K562 (cell line): ENCODE data around the gene MRM2. TPM values are rescaled to one million over a fixed set of nuclear protein-coding genes. Genes with fewer than 3 reads are reported as not detected.

Experiments used
- CBX3 ChIP-seq, 2 experiments: IDR thresholded peaks; 1 replicate in 1 of 2; 2 replicates in 1 of 2; pipeline ENCODE4 v1.6.1; 2012; ENCODE audit warnings: inconsistent platforms in 2 of 2, low read length in 2 of 2, borderline replicate concordance in 1 of 2, control low read depth in 1 of 2
- CHD2 ChIP-seq: IDR thresholded peaks from 2 replicates; pipeline ENCODE4 v1.6.1; 2011; ENCODE audit warnings: low read depth, low read length
- ILF3 ChIP-seq: fragments of 450-650 bp; IDR thresholded peaks from 2 replicates; pipeline ENCODE4 v1.6.1; 2018; ENCODE audit warnings: antibody characterized with exemption, mild to moderate bottlenecking, moderate library complexity, borderline replicate concordance
- MTA2 ChIP-seq: fragments of 450-650 bp; IDR thresholded peaks from 2 replicates; pipeline ENCODE4 v1.6.1; 2016; ENCODE audit warnings: low read depth
- MTF1 ChIP-seq: fragments of 250-450 bp; sonication (Bioruptor Pico); IDR thresholded peaks from 2 replicates; pipeline ENCODE4 v1.9.0; 2021; ENCODE audit warnings: moderate library complexity, mild to moderate bottlenecking, inconsistent platforms, borderline replicate concordance
- PCBP2 ChIP-seq: fragments of 200-400 bp; formaldehyde crosslinking; IDR thresholded peaks from 2 replicates; pipeline ENCODE4 v1.6.1; 2018; ENCODE audit warnings: low read length, low read depth, mild to moderate bottlenecking, moderate library complexity; ENCODE audit not compliant: poor library complexity, severe bottlenecking
- PHTF2 ChIP-seq: fragments of 250-450 bp; sonication (Bioruptor Pico); IDR thresholded peaks from 2 replicates; pipeline ENCODE4 v1.5.0; 2021; ENCODE audit warnings: mild to moderate bottlenecking
- PYGO2 ChIP-seq: fragments of 450-650 bp; IDR thresholded peaks from 2 replicates; pipeline ENCODE4 v1.6.1; 2016; ENCODE audit warnings: mild to moderate bottlenecking, missing genetic modification characterization, moderate library complexity, missing compliant biosample characterization
- SMAD1 ChIP-seq: fragments of 150-350 bp; IDR thresholded peaks from 2 replicates; pipeline ENCODE4 v1.6.1; 2014; ENCODE audit warnings: low read length, low read depth; ENCODE audit not compliant: partially characterized antibody
- polyA plus RNA-seq, 8 experiments: library from polyadenylated mRNA; depleted of rRNA in 4 of 8; stranded (reverse) in 5 of 8; unstranded in 3 of 8; fragments of >200 nt; fragmentation: Nextera tagmentation in 2 of 8; fragmentation: Illumina TruSeq in 1 of 8; extraction: Ambion mirVana in 2 of 8; extraction: Trizol in 1 of 8; gene quantifications; 2 replicates each; pipeline versions ENCODE4 v1.2.1 to v1.2.3, GENCODE V29; 2011 to 2014; ENCODE audit warnings: inconsistent platforms in 1 of 8, missing spikeins in 1 of 8
- total RNA-seq, 7 experiments: library from RNA; depleted of rRNA in 6 of 7; stranded (reverse); fragments of >200 nt in 6 of 7; fragmentation: Illumina TruSeq in 2 of 7; extraction: Trizol in 2 of 7; gene quantifications; 2 replicates each; pipeline versions ENCODE4 v1.2.1 to v1.2.3, GENCODE V29; 2011 to 2021; ENCODE audit warnings: low replicate concordance in 1 of 7
- TF ChIP-seq, protein P1 (sequence below): fragments of 200-600 bp; sonication (generic); IDR thresholded peaks from one replicate; pipeline ENCODE4 v1.6.1; 2012; ENCODE audit warnings: mild to moderate bottlenecking, low read depth, low read length, inconsistent platforms
- TF ChIP-seq, protein P2 (sequence below): fragments of 250-450 bp; sonication (Bioruptor Pico); IDR thresholded peaks from 2 replicates; pipeline ENCODE4 v1.8.0; 2022; ENCODE audit warnings: inconsistent platforms
- TF ChIP-seq, protein P3 (sequence below), 2 experiments: fragments of 450-650 bp in 1 of 2; sonication (generic) in 1 of 2; formaldehyde crosslinking; conservative IDR thresholded peaks; 2 replicates each; pipeline versions ENCODE4 v1.4.0 to v1.8.1; 2020 to 2022; ENCODE audit warnings: mild to moderate bottlenecking in 1 of 2, missing genetic modification reagents in 1 of 2

Gene MRM2
- total and polyA plus RNA-seq, 9 of the 15 experiments (the other 6 are each of a cell fraction or from before 2014, with no cell fraction given): 32.4 to 116 (median 50.5) TPM

DNA sequence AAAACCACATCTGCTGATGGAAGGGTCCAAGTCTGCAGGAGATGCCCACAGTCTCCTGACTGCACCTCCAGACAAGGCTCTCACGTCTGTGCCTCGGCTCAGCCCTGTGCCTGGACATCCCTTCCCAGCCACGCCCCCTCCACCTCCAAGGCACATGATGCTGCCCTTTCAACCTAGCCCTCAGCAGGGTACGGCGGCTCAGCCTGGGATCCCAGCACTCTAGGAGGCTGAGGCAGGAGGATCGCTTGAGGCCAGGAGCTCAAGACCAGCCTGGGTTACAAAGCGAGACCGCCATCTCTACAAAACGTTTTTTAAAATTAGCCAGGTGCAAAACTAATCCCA is 23.6 kb downstream of the MRM2 start (continued):
- TF ChIP-seq, protein P1, sequence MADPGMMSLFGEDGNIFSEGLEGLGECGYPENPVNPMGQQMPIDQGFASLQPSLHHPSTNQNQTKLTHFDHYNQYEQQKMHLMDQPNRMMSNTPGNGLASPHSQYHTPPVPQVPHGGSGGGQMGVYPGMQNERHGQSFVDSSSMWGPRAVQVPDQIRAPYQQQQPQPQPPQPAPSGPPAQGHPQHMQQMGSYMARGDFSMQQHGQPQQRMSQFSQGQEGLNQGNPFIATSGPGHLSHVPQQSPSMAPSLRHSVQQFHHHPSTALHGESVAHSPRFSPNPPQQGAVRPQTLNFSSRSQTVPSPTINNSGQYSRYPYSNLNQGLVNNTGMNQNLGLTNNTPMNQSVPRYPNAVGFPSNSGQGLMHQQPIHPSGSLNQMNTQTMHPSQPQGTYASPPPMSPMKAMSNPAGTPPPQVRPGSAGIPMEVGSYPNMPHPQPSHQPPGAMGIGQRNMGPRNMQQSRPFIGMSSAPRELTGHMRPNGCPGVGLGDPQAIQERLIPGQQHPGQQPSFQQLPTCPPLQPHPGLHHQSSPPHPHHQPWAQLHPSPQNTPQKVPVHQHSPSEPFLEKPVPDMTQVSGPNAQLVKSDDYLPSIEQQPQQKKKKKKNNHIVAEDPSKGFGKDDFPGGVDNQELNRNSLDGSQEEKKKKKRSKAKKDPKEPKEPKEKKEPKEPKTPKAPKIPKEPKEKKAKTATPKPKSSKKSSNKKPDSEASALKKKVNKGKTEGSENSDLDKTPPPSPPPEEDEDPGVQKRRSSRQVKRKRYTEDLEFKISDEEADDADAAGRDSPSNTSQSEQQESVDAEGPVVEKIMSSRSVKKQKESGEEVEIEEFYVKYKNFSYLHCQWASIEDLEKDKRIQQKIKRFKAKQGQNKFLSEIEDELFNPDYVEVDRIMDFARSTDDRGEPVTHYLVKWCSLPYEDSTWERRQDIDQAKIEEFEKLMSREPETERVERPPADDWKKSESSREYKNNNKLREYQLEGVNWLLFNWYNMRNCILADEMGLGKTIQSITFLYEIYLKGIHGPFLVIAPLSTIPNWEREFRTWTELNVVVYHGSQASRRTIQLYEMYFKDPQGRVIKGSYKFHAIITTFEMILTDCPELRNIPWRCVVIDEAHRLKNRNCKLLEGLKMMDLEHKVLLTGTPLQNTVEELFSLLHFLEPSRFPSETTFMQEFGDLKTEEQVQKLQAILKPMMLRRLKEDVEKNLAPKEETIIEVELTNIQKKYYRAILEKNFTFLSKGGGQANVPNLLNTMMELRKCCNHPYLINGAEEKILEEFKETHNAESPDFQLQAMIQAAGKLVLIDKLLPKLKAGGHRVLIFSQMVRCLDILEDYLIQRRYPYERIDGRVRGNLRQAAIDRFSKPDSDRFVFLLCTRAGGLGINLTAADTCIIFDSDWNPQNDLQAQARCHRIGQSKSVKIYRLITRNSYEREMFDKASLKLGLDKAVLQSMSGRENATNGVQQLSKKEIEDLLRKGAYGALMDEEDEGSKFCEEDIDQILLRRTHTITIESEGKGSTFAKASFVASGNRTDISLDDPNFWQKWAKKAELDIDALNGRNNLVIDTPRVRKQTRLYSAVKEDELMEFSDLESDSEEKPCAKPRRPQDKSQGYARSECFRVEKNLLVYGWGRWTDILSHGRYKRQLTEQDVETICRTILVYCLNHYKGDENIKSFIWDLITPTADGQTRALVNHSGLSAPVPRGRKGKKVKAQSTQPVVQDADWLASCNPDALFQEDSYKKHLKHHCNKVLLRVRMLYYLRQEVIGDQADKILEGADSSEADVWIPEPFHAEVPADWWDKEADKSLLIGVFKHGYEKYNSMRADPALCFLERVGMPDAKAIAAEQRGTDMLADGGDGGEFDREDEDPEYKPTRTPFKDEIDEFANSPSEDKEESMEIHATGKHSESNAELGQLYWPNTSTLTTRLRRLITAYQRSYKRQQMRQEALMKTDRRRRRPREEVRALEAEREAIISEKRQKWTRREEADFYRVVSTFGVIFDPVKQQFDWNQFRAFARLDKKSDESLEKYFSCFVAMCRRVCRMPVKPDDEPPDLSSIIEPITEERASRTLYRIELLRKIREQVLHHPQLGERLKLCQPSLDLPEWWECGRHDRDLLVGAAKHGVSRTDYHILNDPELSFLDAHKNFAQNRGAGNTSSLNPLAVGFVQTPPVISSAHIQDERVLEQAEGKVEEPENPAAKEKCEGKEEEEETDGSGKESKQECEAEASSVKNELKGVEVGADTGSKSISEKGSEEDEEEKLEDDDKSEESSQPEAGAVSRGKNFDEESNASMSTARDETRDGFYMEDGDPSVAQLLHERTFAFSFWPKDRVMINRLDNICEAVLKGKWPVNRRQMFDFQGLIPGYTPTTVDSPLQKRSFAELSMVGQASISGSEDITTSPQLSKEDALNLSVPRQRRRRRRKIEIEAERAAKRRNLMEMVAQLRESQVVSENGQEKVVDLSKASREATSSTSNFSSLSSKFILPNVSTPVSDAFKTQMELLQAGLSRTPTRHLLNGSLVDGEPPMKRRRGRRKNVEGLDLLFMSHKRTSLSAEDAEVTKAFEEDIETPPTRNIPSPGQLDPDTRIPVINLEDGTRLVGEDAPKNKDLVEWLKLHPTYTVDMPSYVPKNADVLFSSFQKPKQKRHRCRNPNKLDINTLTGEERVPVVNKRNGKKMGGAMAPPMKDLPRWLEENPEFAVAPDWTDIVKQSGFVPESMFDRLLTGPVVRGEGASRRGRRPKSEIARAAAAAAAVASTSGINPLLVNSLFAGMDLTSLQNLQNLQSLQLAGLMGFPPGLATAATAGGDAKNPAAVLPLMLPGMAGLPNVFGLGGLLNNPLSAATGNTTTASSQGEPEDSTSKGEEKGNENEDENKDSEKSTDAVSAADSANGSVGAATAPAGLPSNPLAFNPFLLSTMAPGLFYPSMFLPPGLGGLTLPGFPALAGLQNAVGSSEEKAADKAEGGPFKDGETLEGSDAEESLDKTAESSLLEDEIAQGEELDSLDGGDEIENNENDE: no peak
- TF ChIP-seq PHTF2 (CRISPR knock-in tag): no peak
- TF ChIP-seq CHD2: no peak
- TF ChIP-seq ILF3: no peak
- TF ChIP-seq, protein P2, sequence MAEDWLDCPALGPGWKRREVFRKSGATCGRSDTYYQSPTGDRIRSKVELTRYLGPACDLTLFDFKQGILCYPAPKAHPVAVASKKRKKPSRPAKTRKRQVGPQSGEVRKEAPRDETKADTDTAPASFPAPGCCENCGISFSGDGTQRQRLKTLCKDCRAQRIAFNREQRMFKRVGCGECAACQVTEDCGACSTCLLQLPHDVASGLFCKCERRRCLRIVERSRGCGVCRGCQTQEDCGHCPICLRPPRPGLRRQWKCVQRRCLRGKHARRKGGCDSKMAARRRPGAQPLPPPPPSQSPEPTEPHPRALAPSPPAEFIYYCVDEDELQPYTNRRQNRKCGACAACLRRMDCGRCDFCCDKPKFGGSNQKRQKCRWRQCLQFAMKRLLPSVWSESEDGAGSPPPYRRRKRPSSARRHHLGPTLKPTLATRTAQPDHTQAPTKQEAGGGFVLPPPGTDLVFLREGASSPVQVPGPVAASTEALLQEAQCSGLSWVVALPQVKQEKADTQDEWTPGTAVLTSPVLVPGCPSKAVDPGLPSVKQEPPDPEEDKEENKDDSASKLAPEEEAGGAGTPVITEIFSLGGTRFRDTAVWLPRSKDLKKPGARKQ (CRISPR knock-in tag): no peak
- TF ChIP-seq, protein P3, sequence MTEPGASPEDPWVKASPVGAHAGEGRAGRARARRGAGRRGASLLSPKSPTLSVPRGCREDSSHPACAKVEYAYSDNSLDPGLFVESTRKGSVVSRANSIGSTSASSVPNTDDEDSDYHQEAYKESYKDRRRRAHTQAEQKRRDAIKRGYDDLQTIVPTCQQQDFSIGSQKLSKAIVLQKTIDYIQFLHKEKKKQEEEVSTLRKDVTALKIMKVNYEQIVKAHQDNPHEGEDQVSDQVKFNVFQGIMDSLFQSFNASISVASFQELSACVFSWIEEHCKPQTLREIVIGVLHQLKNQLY (CRISPR knock-in tag; conservative IDR thresholded peaks at IDR 0.05): no peak
- TF ChIP-seq PYGO2 (tag): no peak
- TF ChIP-seq CBX3 (IDR thresholded peaks at IDR 0.05; ENCODE audit: borderline replicate concordance in 1 of 2, low read length in 2 of 2): no peak
- no peak for TF ChIP-seq MTA2
- no peak for TF ChIP-seq PCBP2
- no peak for TF ChIP-seq MTF1
- no peak for TF ChIP-seq SMAD1
- TF ChIP-seq, all 486 proteins: peak for 0
